ENCODE results near the gene KLK10. TPM values are rescaled to one million over a fixed set of nuclear protein-coding genes. Genes with fewer than 3 reads are reported as not detected.

The KLK10 gene, protein sequence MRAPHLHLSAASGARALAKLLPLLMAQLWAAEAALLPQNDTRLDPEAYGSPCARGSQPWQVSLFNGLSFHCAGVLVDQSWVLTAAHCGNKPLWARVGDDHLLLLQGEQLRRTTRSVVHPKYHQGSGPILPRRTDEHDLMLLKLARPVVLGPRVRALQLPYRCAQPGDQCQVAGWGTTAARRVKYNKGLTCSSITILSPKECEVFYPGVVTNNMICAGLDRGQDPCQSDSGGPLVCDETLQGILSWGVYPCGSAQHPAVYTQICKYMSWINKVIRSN
- total RNA-seq, result not detected
- polyA plus RNA-seq (ENCODE audit: insufficient read depth in 1 of 8, insufficient read length in 8 of 8, low replicate concordance in 1 of 8), result under 1 TPM in 7 of 8 donors, not detected in 1; 0.06 to 0.57 (median 0.15) TPM
- long read RNA-seq, donor 1, result 0 reads
- long read RNA-seq, donor 2, result 0 reads
- long read RNA-seq, donor 3, result 0 reads
- long read RNA-seq, donor 4, result 0 reads
- long read RNA-seq, donor 5, result 0 reads
- long read RNA-seq, donor 6, result 0 reads
- long read RNA-seq, donor 7, result 0 reads
- long read RNA-seq, donor 8, result 0 reads
- long read RNA-seq, donor 9, result 0 reads
- long read RNA-seq, donor 10, result 0 reads
- long read RNA-seq, donor 11, result 0 reads

DNA sequence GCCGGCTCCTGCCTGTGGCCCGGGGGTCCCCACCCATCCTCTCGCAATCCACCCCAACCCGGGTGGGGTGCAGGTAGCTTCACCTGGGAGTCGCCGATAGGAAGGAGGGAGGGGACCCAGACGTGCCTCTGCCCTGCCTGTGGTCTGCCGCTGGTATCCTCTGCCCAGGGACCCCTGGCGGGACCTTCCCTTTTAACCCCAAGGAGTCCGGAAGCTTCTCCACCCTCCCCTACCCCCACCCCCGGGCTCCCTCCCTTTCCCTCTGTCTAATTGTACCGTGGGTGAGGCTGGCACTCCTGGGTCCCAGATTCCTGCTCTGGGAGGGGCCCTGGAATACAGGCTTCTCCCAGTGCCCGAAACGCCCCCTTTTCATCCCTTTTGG, at the start of gene KLK10:
TSS of gene KLK10 (minus strand) at position 166 of the 382 bp plus-strand sequence. CDS start 579 bp downstream, outside the sequence.
- peaks cover 6% of the 10 kb centered on the region for H3K4me1 ChIP-seq (ENCODE audit: control insufficient read depth, insufficient read depth, low read length)
- H3K36me3 ChIP-seq (ENCODE audit: control insufficient read depth, insufficient read depth, low read length), result no peaks in the 10 kb centered on the region
- peaks cover 69% of the 10 kb centered on the region for H3K27me3 ChIP-seq (ENCODE audit: control insufficient read depth, insufficient read depth, low read length)
- H3K9me3 ChIP-seq (replicated peaks; ENCODE audit: control insufficient read depth, low read depth, low read length), result no peaks in the 10 kb centered on the region
- H3K4me3 ChIP-seq (ENCODE audit: low read length), result no peak within 1 kb of the TSS
- no peak for DNase-seq
- WGBS (ENCODE audit: insufficient coverage), result 3% methylated on average over 5 of the region's 14 CpGs
- no peak within 1 kb of the TSS for H3K27ac ChIP-seq (ENCODE audit: low read length)

DNA sequence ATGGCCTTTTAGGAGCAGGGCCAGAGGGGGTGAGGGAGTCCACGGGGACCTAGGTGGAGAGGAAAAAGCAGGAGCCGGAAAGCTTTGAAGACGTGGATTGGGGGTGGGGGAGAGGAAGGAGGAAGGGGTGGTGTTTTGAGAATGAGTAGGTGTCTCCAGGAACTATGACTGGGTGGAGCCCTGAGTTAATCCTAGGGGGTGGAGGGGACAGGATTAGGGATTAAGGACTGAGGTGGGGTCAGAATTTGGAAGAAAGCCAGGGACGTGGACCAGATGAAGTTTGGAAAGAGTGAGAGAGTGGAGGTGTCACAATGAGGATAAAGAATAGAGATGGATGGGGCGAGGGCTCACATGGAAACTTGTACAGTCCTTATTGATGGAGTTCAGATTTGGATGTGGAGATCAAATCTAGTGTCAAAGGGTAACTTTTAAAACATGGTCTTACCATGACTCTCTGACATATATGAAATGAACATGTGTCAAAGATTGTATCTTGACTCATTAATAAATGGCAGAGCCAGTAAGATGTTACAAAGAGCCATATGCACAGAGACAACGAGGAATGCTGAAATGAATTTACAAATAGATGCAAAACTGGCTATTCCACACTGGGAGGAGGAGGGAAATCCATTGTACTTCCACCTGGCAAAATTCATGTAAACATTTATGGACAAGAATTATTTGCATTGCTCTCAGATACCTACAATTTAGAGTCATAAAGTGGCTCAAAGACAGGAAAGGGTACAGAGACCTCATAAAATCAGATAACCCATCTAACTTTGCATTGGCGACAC, 47.1 kb upstream of the KLK10 start:
- no peak overlapping the region for H3K4me3 ChIP-seq (ENCODE audit: low read length)
- DNase-seq, result no peak
- H3K4me1 ChIP-seq (ENCODE audit: control insufficient read depth, insufficient read depth, low read length), result no peaks in the 10 kb centered on the region
- H3K27me3 ChIP-seq (ENCODE audit: control insufficient read depth, insufficient read depth, low read length), result peaks cover 21% of the 10 kb centered on the region
- H3K27ac ChIP-seq (ENCODE audit: low read length), result no peak overlapping the region
- no peaks in the 10 kb centered on the region for H3K36me3 ChIP-seq (ENCODE audit: control insufficient read depth, insufficient read depth, low read length)
- 48% methylated on average over 5 of the region's 7 CpGs for WGBS (ENCODE audit: insufficient coverage)
- H3K9me3 ChIP-seq (replicated peaks; ENCODE audit: control insufficient read depth, low read depth, low read length), result no peaks in the 10 kb centered on the region

DNA sequence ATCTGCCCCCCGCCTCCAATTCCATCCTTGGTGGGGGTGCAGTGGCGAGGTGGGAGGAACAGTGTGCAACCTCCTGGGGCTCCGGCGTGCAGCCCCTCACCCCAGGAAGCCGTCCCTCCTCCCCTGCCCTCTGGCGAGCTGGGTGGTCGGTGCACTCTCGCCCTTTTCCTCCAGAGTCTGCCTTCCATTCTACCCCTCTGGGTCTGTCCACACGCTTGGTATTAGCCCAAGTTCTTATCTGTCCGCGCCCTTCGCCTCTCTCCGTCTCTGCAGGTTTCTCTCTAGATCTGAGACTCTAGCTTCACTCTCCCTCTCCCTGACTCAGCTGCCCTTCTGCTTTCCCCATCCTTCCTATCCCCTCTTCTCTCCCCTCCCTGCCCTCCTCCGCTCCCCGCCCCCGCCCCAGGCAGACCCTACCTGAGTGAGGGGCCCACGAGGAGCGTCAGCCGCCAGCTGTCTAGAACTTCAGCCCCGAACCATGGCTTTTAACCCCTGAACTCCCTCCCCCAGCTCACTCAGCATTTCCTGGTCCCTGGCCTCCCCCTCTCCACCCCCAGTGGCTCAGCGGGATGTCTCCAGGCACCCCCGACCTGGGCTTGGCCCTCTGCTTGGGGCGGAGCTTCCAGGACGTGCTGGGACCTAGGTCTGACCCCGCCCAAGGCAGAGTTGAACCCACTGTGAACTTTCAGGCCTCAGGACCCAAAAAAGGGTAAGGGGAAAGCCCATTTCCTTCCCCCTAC, 45.9 kb upstream of the KLK10 start:
- 3% methylated on average over 19 of the region's 25 CpGs for WGBS (ENCODE audit: insufficient coverage)
- peaks cover 21% of the 10 kb centered on the region for H3K27me3 ChIP-seq (ENCODE audit: control insufficient read depth, insufficient read depth, low read length)
- no peak overlapping the region for H3K4me3 ChIP-seq (ENCODE audit: low read length)

DNA sequence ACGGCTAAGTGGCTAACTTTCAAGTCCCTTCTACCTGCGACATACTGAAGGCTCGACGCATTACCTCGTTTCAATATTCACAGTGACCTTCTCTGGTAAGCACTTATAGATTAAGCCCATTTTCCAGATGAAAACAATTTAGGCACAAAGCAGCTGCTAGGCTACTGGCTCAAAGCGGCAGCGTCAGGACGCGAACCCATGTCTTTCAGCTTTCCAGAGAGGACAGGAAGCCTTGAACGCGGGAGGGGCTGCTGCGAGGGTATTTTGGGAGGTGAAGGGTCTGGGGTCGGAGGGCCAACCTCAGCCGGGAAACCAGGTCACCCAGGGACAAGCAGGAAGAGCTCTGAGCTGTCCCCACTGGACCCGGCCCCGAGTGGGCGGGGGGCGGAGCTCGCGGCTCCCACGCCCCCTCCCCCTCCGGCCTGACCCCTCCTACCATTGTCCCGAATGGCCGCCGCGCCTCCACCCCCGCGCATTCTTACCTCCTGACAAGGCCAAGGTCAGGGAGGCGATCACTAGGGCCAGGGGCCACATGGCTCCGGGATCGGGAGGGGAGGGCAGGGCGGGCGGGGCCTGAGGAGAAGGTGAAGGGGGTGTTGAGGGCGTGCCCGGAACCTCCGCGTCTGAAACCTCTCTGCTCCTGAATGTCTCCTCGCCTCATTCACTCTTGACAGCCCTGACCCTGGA, 45.2 kb upstream of the KLK10 start, which contains the start of gene KLK13:
TSS of gene KLK13 (minus strand) at position 559 of the 687 bp plus-strand sequence. CDS start at position 534, 25 bp downstream.
- no peaks in the 10 kb centered on the region for H3K9me3 ChIP-seq (replicated peaks; ENCODE audit: control insufficient read depth, low read depth, low read length)
- DNase-seq, result no peak
- H3K4me3 ChIP-seq (ENCODE audit: low read length), result no peak within 1 kb of the TSS
- H3K27ac ChIP-seq (ENCODE audit: low read length), result no peak within 1 kb of the TSS
- peaks cover 21% of the 10 kb centered on the region for H3K27me3 ChIP-seq (ENCODE audit: control insufficient read depth, insufficient read depth, low read length)
- H3K36me3 ChIP-seq (ENCODE audit: control insufficient read depth, insufficient read depth, low read length), result no peaks in the 10 kb centered on the region
- 34% methylated on average over 12 of the region's 38 CpGs for WGBS (ENCODE audit: insufficient coverage)
- no peaks in the 10 kb centered on the region for H3K4me1 ChIP-seq (ENCODE audit: control insufficient read depth, insufficient read depth, low read length)

More for the DNA sequence above, 45.9 kb upstream of the KLK10 start:
- no peaks in the 10 kb centered on the region for H3K9me3 ChIP-seq (replicated peaks; ENCODE audit: control insufficient read depth, low read depth, low read length)
- H3K27ac ChIP-seq (ENCODE audit: low read length), result no peak overlapping the region
- no peaks in the 10 kb centered on the region for H3K4me1 ChIP-seq (ENCODE audit: control insufficient read depth, insufficient read depth, low read length)
- DNase-seq, result no peak
- no peaks in the 10 kb centered on the region for H3K36me3 ChIP-seq (ENCODE audit: control insufficient read depth, insufficient read depth, low read length)

DNA sequence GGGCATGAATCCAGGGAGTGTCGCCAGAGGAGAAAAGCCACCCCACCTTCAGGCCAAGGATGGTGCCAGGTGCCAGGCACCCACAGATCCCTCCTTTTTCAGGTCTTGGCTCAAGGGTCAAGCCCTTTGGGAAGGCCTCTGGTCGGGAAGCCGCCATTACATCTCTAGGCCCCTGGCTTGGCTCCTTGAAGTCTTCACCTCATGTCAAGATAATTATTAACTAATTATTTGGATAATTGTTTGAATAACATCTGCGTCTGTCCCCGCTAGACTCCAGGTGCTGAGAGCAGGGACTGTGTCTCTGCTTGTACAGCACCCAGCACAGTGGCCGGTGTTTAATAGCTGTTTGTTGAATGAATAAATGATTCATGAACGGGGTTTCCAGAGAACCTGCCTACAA, 44.2 kb upstream of the KLK10 start:
- Histone ChIP-seq H3K27me3 (ENCODE audit: control insufficient read depth, insufficient read depth, low read length) (peaks cover 21% of the 10 kb centered on the region), H3K9me3 (replicated peaks; ENCODE audit: control insufficient read depth, low read depth, low read length) (no peaks in the 10 kb centered on the region), H3K36me3 (ENCODE audit: control insufficient read depth, insufficient read depth, low read length) (no peaks in the 10 kb centered on the region), H3K4me1 (ENCODE audit: control insufficient read depth, insufficient read depth, low read length) (no peaks in the 10 kb centered on the region), H3K4me3 (ENCODE audit: low read length) (no peak overlapping the region), H3K27ac (ENCODE audit: low read length) (no peak overlapping the region)
- no peak for DNase-seq
- WGBS (ENCODE audit: insufficient coverage), result 79% methylated on average over 2 of the region's 7 CpGs

DNA sequence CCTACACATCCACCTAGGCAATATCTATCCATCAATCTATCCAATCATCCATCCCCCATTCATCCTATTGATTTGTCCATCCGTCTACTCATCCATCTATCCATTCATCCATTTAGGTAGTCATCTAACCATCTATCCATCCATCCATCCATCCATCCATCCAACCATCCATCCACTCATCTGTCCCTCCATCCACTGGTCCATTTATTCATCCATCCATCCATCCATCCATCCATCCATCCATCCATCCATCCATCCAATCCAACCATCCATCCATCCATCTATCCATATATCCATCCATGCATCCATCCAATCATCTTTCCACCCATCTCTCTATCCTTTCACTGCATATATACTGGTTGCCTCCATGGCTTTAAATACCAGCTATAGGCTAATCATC, 41.5 kb upstream of the KLK10 start:
- no peaks in the 10 kb centered on the region for H3K4me1 ChIP-seq (ENCODE audit: control insufficient read depth, insufficient read depth, low read length)
- no peak overlapping the region for H3K27ac ChIP-seq (ENCODE audit: low read length)
- WGBS (ENCODE audit: insufficient coverage), result 37% methylated on average over 1 of the region's 1 CpG
- H3K4me3 ChIP-seq (ENCODE audit: low read length), result no peak overlapping the region
- H3K27me3 ChIP-seq (ENCODE audit: control insufficient read depth, insufficient read depth, low read length), result peaks cover 18% of the 10 kb centered on the region
- H3K9me3 ChIP-seq (replicated peaks; ENCODE audit: control insufficient read depth, low read depth, low read length), result no peaks in the 10 kb centered on the region
- no peak for DNase-seq
- H3K36me3 ChIP-seq (ENCODE audit: control insufficient read depth, insufficient read depth, low read length), result no peaks in the 10 kb centered on the region

DNA sequence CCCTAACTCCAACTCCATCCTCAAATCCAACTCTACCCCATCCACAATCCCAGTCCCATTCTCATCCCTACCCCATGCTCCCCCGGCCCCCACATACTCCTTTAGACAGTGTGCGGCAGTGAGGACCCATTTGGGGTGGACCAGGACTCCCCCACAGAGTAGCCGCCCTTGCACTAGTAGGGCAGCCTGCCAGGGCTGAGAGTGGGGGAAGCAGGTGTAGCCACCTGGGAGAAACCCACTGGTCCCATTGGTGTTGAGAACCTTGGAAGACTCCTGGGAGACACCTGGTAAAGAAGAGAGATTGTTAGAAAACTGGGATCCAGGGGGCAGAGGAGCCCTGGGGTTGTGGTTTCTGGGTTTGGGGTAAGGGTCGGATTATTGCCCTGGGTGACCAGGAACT, 40.8 kb upstream of the KLK10 start:
- DNase-seq, result no peak
- Histone ChIP-seq H3K4me1 (ENCODE audit: control insufficient read depth, insufficient read depth, low read length) (no peaks in the 10 kb centered on the region), H3K36me3 (ENCODE audit: control insufficient read depth, insufficient read depth, low read length) (no peaks in the 10 kb centered on the region), H3K9me3 (replicated peaks; ENCODE audit: control insufficient read depth, low read depth, low read length) (no peaks in the 10 kb centered on the region), H3K4me3 (ENCODE audit: low read length) (no peak overlapping the region), H3K27ac (ENCODE audit: low read length) (no peak overlapping the region), H3K27me3 (ENCODE audit: control insufficient read depth, insufficient read depth, low read length) (peaks cover 12% of the 10 kb centered on the region)
- 30% methylated on average over 1 of the region's 4 CpGs for WGBS (ENCODE audit: insufficient coverage)

DNA sequence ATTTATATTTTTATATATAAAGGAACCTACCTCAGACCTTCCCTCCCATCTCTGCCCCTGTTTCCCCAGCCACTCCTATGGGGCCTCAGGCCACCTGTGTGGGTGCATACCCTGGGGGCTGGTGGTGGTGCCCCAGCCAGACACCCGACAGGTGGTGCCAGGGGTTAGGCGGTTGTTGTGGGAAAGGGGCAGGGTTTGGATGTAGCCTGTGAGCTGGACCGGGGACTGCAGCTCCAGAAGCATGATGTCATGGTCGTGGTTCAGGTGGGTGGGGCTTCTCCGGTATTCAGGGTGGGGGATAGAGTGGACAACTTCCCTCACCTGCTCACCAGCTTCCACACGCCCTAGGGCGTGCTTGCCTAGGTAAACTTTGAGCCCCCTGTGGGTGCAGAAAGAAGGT, 40.2 kb upstream of the KLK10 start:
- Histone ChIP-seq H3K27me3 (ENCODE audit: control insufficient read depth, insufficient read depth, low read length) (peaks cover 6% of the 10 kb centered on the region), H3K4me3 (ENCODE audit: low read length) (no peak overlapping the region), H3K36me3 (ENCODE audit: control insufficient read depth, insufficient read depth, low read length) (no peaks in the 10 kb centered on the region), H3K9me3 (replicated peaks; ENCODE audit: control insufficient read depth, low read depth, low read length) (no peaks in the 10 kb centered on the region), H3K4me1 (ENCODE audit: control insufficient read depth, insufficient read depth, low read length) (no peaks in the 10 kb centered on the region), H3K27ac (ENCODE audit: low read length) (no peak overlapping the region)
- no CpG with 5 or more reads among the region's 7 CpGs for WGBS (ENCODE audit: insufficient coverage)
- DNase-seq, result no peak

DNA sequence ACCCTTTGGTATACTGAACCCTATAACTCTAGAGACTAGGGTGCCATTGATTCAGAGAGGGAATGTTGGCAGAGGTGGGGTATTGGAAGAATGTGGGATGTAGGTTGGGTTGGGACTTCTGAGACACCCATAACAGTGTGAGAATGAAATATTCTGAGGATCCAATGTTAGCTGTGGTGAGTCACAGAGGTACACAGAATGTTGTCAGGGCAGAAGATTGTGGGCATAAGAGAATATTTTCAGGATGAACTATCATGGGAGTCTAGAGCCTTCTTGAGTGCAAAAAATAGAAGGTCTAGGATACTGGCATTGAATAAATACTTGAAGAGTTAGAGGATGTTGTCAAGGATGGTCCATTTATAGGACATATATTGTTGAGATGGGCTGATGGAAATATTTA, 36.4 kb upstream of the KLK10 start:
- Histone ChIP-seq H3K4me3 (ENCODE audit: low read length) (no peak overlapping the region), H3K27me3 (ENCODE audit: control insufficient read depth, insufficient read depth, low read length) (no peaks in the 10 kb centered on the region), H3K4me1 (ENCODE audit: control insufficient read depth, insufficient read depth, low read length) (no peaks in the 10 kb centered on the region), H3K9me3 (replicated peaks; ENCODE audit: control insufficient read depth, low read depth, low read length) (no peaks in the 10 kb centered on the region), H3K36me3 (ENCODE audit: control insufficient read depth, insufficient read depth, low read length) (no peaks in the 10 kb centered on the region), H3K27ac (ENCODE audit: low read length) (no peak overlapping the region)
- DNase-seq, result no peak

Measured in muscle of leg (tissue), 16 donors.